ENCODE results near the gene FOXN3.

FOXN3 gene

GRCh38 chr14:89417091-89417464 is at the start of gene FOXN3:
FOXN3 (minus strand) TSS chr14:89417233; CDS start chr14:89412476, 4,757 bp downstream.
- in situ Hi-C loops (cut with MboI; ENCODE audit: low sequenced_read_pairs), result no loop called here

- in situ Hi-C loops (cut with MboI; ENCODE audit: low sequenced_read_pairs), result no loop called here
Measured at GRCh38 chr14:89466484-89466883, 49.5 kb upstream of the FOXN3 start.

- in situ Hi-C loops (cut with MboI; ENCODE audit: low sequenced_read_pairs), result no loop called here
Measured at GRCh38 chr14:89465876-89466275, 48.8 kb upstream of the FOXN3 start.

GRCh38 chr14:89461256-89461655 is 44.2 kb upstream of the FOXN3 start:
- in situ Hi-C loops (cut with MboI; ENCODE audit: low sequenced_read_pairs), result no loop called here

- in situ Hi-C loops (cut with MboI; ENCODE audit: low sequenced_read_pairs), result no loop called here
Measured at GRCh38 chr14:89458713-89459420, 41.8 kb upstream of the FOXN3 start.

GRCh38 chr14:89457007-89457406 is 40.0 kb upstream of the FOXN3 start:
- in situ Hi-C loops (cut with MboI; ENCODE audit: low sequenced_read_pairs), result no loop called here

- in situ Hi-C loops (cut with MboI; ENCODE audit: low sequenced_read_pairs), result no loop called here
Measured at GRCh38 chr14:89455412-89455811, 38.4 kb upstream of the FOXN3 start.

GRCh38 chr14:89454996-89455395 is 38.0 kb upstream of the FOXN3 start:
- in situ Hi-C loops (cut with MboI; ENCODE audit: low sequenced_read_pairs), result no loop called here

- in situ Hi-C loops (cut with MboI; ENCODE audit: low sequenced_read_pairs), result no loop called here
Measured at GRCh38 chr14:89452281-89452680, 35.2 kb upstream of the FOXN3 start.

- in situ Hi-C loops (cut with MboI; ENCODE audit: low sequenced_read_pairs), result no loop called here
Measured at GRCh38 chr14:89451229-89451628, 34.2 kb upstream of the FOXN3 start.

GRCh38 chr14:89447182-89447944 is 30.3 kb upstream of the FOXN3 start:
- in situ Hi-C loops (cut with MboI; ENCODE audit: low sequenced_read_pairs), result no loop called here

- in situ Hi-C loops (cut with MboI; ENCODE audit: low sequenced_read_pairs), result no loop called here
Measured at GRCh38 chr14:89445273-89445973, 28.4 kb upstream of the FOXN3 start.

- in situ Hi-C loops (cut with MboI; ENCODE audit: low sequenced_read_pairs), result no loop called here
Measured at GRCh38 chr14:89444516-89445125, 27.6 kb upstream of the FOXN3 start.

GRCh38 chr14:89444044-89444443 is 27.0 kb upstream of the FOXN3 start:
- in situ Hi-C loops (cut with MboI; ENCODE audit: low sequenced_read_pairs), result no loop called here

GRCh38 chr14:89443042-89443629 is 26.1 kb upstream of the FOXN3 start:
- in situ Hi-C loops (cut with MboI; ENCODE audit: low sequenced_read_pairs), result no loop called here

- in situ Hi-C loops (cut with MboI; ENCODE audit: low sequenced_read_pairs), result no loop called here
Measured at GRCh38 chr14:89442280-89442679, 25.2 kb upstream of the FOXN3 start.

GRCh38 chr14:89440986-89441909 is 24.2 kb upstream of the FOXN3 start:
- in situ Hi-C loops (cut with MboI; ENCODE audit: low sequenced_read_pairs), result no loop called here

- in situ Hi-C loops (cut with MboI; ENCODE audit: low sequenced_read_pairs), result no loop called here
Measured at GRCh38 chr14:89435892-89436656, 19.0 kb upstream of the FOXN3 start.

- in situ Hi-C loops (cut with MboI; ENCODE audit: low sequenced_read_pairs), result no loop called here
Measured at GRCh38 chr14:89435492-89435891, 18.5 kb upstream of the FOXN3 start.

Measured in hTERT RPE-1 (cell line).